Mesenchymal stem cell (in vitro differentiated cells and primary cell): ENCODE data around the gene PPP1R3G.

Experiments used
- DNase-seq: peaks from one replicate; pipeline ENCODE4 v3.0.0-alpha.2; 2013
- H2AFZ ChIP-seq: one replicate; pipeline ENCODE4 v1.6.1; 2013; ENCODE audit warnings: low read depth, mild to moderate bottlenecking, control low read depth, inconsistent platforms, low read length, moderate library complexity
- H2AK5ac ChIP-seq: 2 replicates; pipeline ENCODE4 v1.6.1; 2013; ENCODE audit warnings: low read length, moderate library complexity, mild to moderate bottlenecking, inconsistent platforms; ENCODE audit not compliant: severe bottlenecking
- H2BK120ac ChIP-seq: one replicate; pipeline ENCODE4 v1.6.1; 2013; ENCODE audit warnings: low read depth, mild to moderate bottlenecking, inconsistent platforms, low read length, moderate library complexity
- H2BK12ac ChIP-seq, 2 experiments: one replicate each; pipeline ENCODE4 v1.6.1; 2013; ENCODE audit warnings: inconsistent platforms in 2 of 2, low read length in 2 of 2, mild to moderate bottlenecking in 2 of 2, moderate library complexity in 2 of 2, control low read depth in 1 of 2
- H2BK15ac ChIP-seq: one replicate; pipeline ENCODE4 v1.6.1; 2013; ENCODE audit warnings: mild to moderate bottlenecking, low read depth, inconsistent platforms; ENCODE audit not compliant: poor library complexity, severe bottlenecking
- H2BK5ac ChIP-seq: 2 replicates; pipeline ENCODE4 v1.6.1; 2013; ENCODE audit warnings: low read depth, mild to moderate bottlenecking, low read length, control low read depth, inconsistent platforms; ENCODE audit not compliant: poor library complexity, severe bottlenecking
- H3K14ac ChIP-seq, 2 experiments: one replicate each; pipeline ENCODE4 v1.6.1; 2013; ENCODE audit warnings: inconsistent platforms in 2 of 2, low read length in 2 of 2, control low read depth in 1 of 2, mild to moderate bottlenecking in 1 of 2, moderate library complexity in 1 of 2
- H3K18ac ChIP-seq, 2 experiments: one replicate each; pipeline ENCODE4 v1.6.1; 2013; ENCODE audit warnings: inconsistent platforms in 2 of 2, low read length in 2 of 2, control low read depth in 1 of 2, low read depth in 1 of 2, mild to moderate bottlenecking in 1 of 2
- H3K23ac ChIP-seq, 2 experiments: one replicate each; pipeline ENCODE4 v1.6.1; 2013; ENCODE audit warnings: inconsistent platforms in 2 of 2, low read length in 2 of 2, mild to moderate bottlenecking in 2 of 2, moderate library complexity in 2 of 2, control low read depth in 1 of 2
- H3K27ac ChIP-seq: 2 replicates; pipeline ENCODE4 v1.5.1; 2013; ENCODE audit warnings: mild to moderate bottlenecking, moderate library complexity, low read length, control low read depth, inconsistent platforms; ENCODE audit not compliant: poor library complexity, severe bottlenecking
- H3K27me3 ChIP-seq, 2 experiments: 2 replicates each; pipeline versions ENCODE4 v1.6.1 to v1.7.0; 2013; ENCODE audit warnings: low read length in 2 of 2, mild to moderate bottlenecking in 2 of 2, moderate library complexity in 2 of 2, control low read depth in 1 of 2, inconsistent platforms in 1 of 2; ENCODE audit not compliant: control insufficient read depth in 1 of 2, insufficient read depth in 1 of 2
- H3K36me3 ChIP-seq, 2 experiments: 2 replicates each; pipeline versions ENCODE4 v1.6.1 to v1.7.0; 2013; ENCODE audit warnings: low read length in 2 of 2, control low read depth in 1 of 2, inconsistent platforms in 1 of 2, low read depth in 1 of 2, mild to moderate bottlenecking in 1 of 2; ENCODE audit not compliant: insufficient read depth in 2 of 2, control insufficient read depth in 1 of 2
- H3K4ac ChIP-seq, 2 experiments: one replicate each; pipeline ENCODE4 v1.6.1; 2013; ENCODE audit warnings: inconsistent platforms in 2 of 2, low read length in 2 of 2, mild to moderate bottlenecking in 2 of 2, moderate library complexity in 2 of 2, control low read depth in 1 of 2, low read depth in 1 of 2
- H3K4me1 ChIP-seq: 2 replicates; pipeline ENCODE4 v1.6.1; 2013; ENCODE audit warnings: low read depth, low read length, control low read depth; ENCODE audit not compliant: control insufficient read depth, insufficient read depth
- H3K4me2 ChIP-seq: 2 replicates; pipeline ENCODE4 v1.6.1; 2013; ENCODE audit warnings: low read length, mild to moderate bottlenecking, inconsistent platforms; ENCODE audit not compliant: poor library complexity, severe bottlenecking
- H3K4me3 ChIP-seq, 2 experiments: 2 replicates each; pipeline versions ENCODE4 v1.5.1 to v1.7.0; 2013; ENCODE audit warnings: low read length in 2 of 2, mild to moderate bottlenecking in 2 of 2, control low read depth in 1 of 2, low read depth in 1 of 2; ENCODE audit not compliant: insufficient read depth in 1 of 2
- H3K79me1 ChIP-seq: replicated peaks from 2 replicates; pipeline ENCODE4 v1.6.1; 2013; ENCODE audit warnings: mild to moderate bottlenecking, control low read depth, low read length, inconsistent platforms; ENCODE audit not compliant: poor library complexity, severe bottlenecking
- H3K9ac ChIP-seq: 2 replicates; pipeline ENCODE4 v1.7.0; 2013; ENCODE audit warnings: mild to moderate bottlenecking, low read length, moderate library complexity
- H3K9me3 ChIP-seq: 2 replicates; pipeline ENCODE4 v1.7.0; 2013; ENCODE audit warnings: mild to moderate bottlenecking, low read length; ENCODE audit not compliant: control insufficient read depth
- H4K8ac ChIP-seq: one replicate; pipeline ENCODE4 v1.6.1; 2013; ENCODE audit warnings: inconsistent platforms, mild to moderate bottlenecking, low read length, moderate library complexity
- H4K91ac ChIP-seq: one replicate; pipeline ENCODE4 v1.6.1; 2013; ENCODE audit warnings: mild to moderate bottlenecking, low read length, inconsistent platforms
- WGBS: methylation state at CpG from one replicate; pipeline ENCODE4 v1.1.7; 2013; ENCODE audit warnings: mixed read lengths; 5-methylcytosine and 5-hydroxymethylcytosine counted together

Gene PPP1R3G

GRCh38 chr6:5123296-5124143, 38.4 kb downstream of the PPP1R3G start:
- Histone ChIP-seq H2BK120ac (no peak overlapping the region), H3K36me3 (peaks cover 0 to 5% of the 10 kb centered on the region in 2 experiments), H2BK12ac (no peak overlapping the region), H3K9me3 (no peaks in the 10 kb centered on the region), H3K14ac (no peak overlapping the region), H3K9ac (no peak overlapping the region), H2AK5ac (no peak overlapping the region), H2BK15ac (no peak overlapping the region), H3K27me3 (no peaks in the 10 kb centered on the region), H3K4me3 (no peak overlapping the region), H3K79me1 (peaks cover 10% of the 10 kb centered on the region), H2BK5ac (no peak overlapping the region), H4K8ac (no peak overlapping the region), H3K4me1 (peaks cover 26% of the 10 kb centered on the region), H2AFZ (no peak overlapping the region), H3K18ac (peak overlapping the region in 1 of 2 experiments; percentile 25), H4K91ac (no peak overlapping the region), H3K27ac (no peak overlapping the region), H3K4me2 (no peak overlapping the region), H3K23ac (no peak overlapping the region), H3K4ac (no peak overlapping the region)
- 95% methylated on average over 20 of the region's 20 CpGs for WGBS
- no peak for DNase-seq

GRCh38 chr6:5124526-5124925, 39.4 kb downstream of the PPP1R3G start:
- Histone ChIP-seq H3K79me1 (peaks cover 11% of the 10 kb centered on the region), H3K4me2 (no peak overlapping the region), H2BK5ac (no peak overlapping the region), H3K9ac (no peak overlapping the region), H3K23ac (no peak overlapping the region), H2BK12ac (peak overlapping the region in 1 of 2 experiments; percentile 44), H3K27me3 (no peaks in the 10 kb centered on the region), H2AFZ (no peak overlapping the region), H3K9me3 (no peaks in the 10 kb centered on the region), H3K14ac (peak overlapping the region in 1 of 2 experiments; percentile 79), H4K91ac (peak overlapping the region; percentile 34), H3K4me1 (peaks cover 19% of the 10 kb centered on the region), H4K8ac (no peak overlapping the region), H2AK5ac (peak overlapping the region; percentile 91), H3K4ac (peak overlapping the region; percentile 25 to 37), H2BK15ac (no peak overlapping the region), H3K18ac (peak overlapping the region in 1 of 2 experiments; percentile 41), H3K4me3 (no peak overlapping the region), H2BK120ac (no peak overlapping the region), H3K36me3 (peaks cover 0 to 9% of the 10 kb centered on the region in 2 experiments), H3K27ac (no peak overlapping the region)
- WGBS, result 89% methylated on average over 7 of the region's 8 CpGs
- DNase-seq, result no peak

GRCh38 chr6:5125152-5126006, 40.2 kb downstream of the PPP1R3G start:
- Histone ChIP-seq H3K27ac (peak overlapping the region; percentile 47), H3K14ac (peak overlapping the region in 1 of 2 experiments; percentile 44), H2BK5ac (peak overlapping the region; percentile 8), H3K79me1 (peaks cover 15% of the 10 kb centered on the region), H2AFZ (no peak overlapping the region), H3K4me2 (no peak overlapping the region), H3K9ac (no peak overlapping the region), H3K23ac (peak overlapping the region in 1 of 2 experiments; percentile 87), H2BK12ac (peak overlapping the region; percentile 78 to 91), H2BK120ac (peak overlapping the region; percentile 23), H3K4ac (peak overlapping the region; percentile 37 to 64), H3K27me3 (no peaks in the 10 kb centered on the region), H3K9me3 (no peaks in the 10 kb centered on the region), H3K18ac (peak overlapping the region in 1 of 2 experiments; percentile 41), H2AK5ac (peak overlapping the region; percentile 91), H2BK15ac (peak overlapping the region; percentile 12), H4K8ac (no peak overlapping the region), H3K36me3 (peaks cover 0 to 9% of the 10 kb centered on the region in 2 experiments), H3K4me1 (peaks cover 19% of the 10 kb centered on the region), H4K91ac (peak overlapping the region; percentile 66), H3K4me3 (no peak overlapping the region)
- DNase-seq, result peak; percentile 55
- WGBS, result 70% methylated on average over 11 of the region's 11 CpGs

- no peak overlapping the region for H3K4me2 ChIP-seq
- peak overlapping the region; percentile 47 for H3K27ac ChIP-seq
- H2AK5ac ChIP-seq, result peak overlapping the region; percentile 41
- peaks cover 16% of the 10 kb centered on the region for H3K79me1 ChIP-seq
- H2BK5ac ChIP-seq, result no peak overlapping the region
- H3K36me3 ChIP-seq, result peaks cover 0 to 9% of the 10 kb centered on the region in 2 experiments
- WGBS, result 0% methylated on average over 2 of the region's 4 CpGs
- no peak overlapping the region for H3K9ac ChIP-seq
- peak; percentile 47 for DNase-seq
- H3K4me3 ChIP-seq, result no peak overlapping the region
- no peak overlapping the region for H3K23ac ChIP-seq
- H2BK12ac ChIP-seq, result no peak overlapping the region
- H2BK15ac ChIP-seq, result no peak overlapping the region
- H3K9me3 ChIP-seq, result no peaks in the 10 kb centered on the region
- peaks cover 19% of the 10 kb centered on the region for H3K4me1 ChIP-seq
- H3K27me3 ChIP-seq, result no peaks in the 10 kb centered on the region
- H3K14ac ChIP-seq, result no peak overlapping the region
- H4K91ac ChIP-seq, result no peak overlapping the region
- H2AFZ ChIP-seq, result no peak overlapping the region
- H2BK120ac ChIP-seq, result no peak overlapping the region
- no peak overlapping the region for H4K8ac ChIP-seq
- no peak overlapping the region for H3K4ac ChIP-seq
- no peak overlapping the region for H3K18ac ChIP-seq
These were observed 41.1 kb downstream of the PPP1R3G start for GRCh38 chr6:5126214-5126613.
